Osteoblast (primary cell): ENCODE measurements around the gene EFNA5. TPM values are rescaled to one million over a fixed set of nuclear protein-coding genes. Genes with fewer than 3 reads are reported as not detected.

ENCODE experiments used
- DNase-seq: peaks from one replicate; pipeline ENCODE4 v3.0.0; 2011; ENCODE audit warnings: low spot score, mixed read lengths; ENCODE audit not compliant: insufficient read length; ENCODE audit errors: missing footprints
- H2AFZ ChIP-seq: 2 replicates; pipeline ENCODE4 v1.6.0; 2011; ENCODE audit warnings: mild to moderate bottlenecking, low read length
- H3K27ac ChIP-seq: 2 replicates; pipeline ENCODE4 v1.5.1; 2011; ENCODE audit warnings: mild to moderate bottlenecking, low read depth, low read length, moderate library complexity
- H3K27me3 ChIP-seq: 2 replicates; pipeline ENCODE4 v1.6.0; 2012; ENCODE audit warnings: mild to moderate bottlenecking, control low read depth, inconsistent platforms, low read length, moderate library complexity; ENCODE audit not compliant: insufficient read depth
- H3K36me3 ChIP-seq: 2 replicates; pipeline ENCODE4 v1.5.1; 2011; ENCODE audit warnings: mild to moderate bottlenecking, low read length, control low read depth, moderate library complexity; ENCODE audit not compliant: insufficient read depth
- H3K4me1 ChIP-seq: 2 replicates; pipeline ENCODE4 v1.5.1; 2011; ENCODE audit warnings: mild to moderate bottlenecking, low read length, control low read depth, moderate library complexity; ENCODE audit not compliant: insufficient read depth
- H3K4me2 ChIP-seq: 2 replicates; pipeline ENCODE4 v1.6.0; 2011; ENCODE audit warnings: mild to moderate bottlenecking, low read length; ENCODE audit not compliant: insufficient read depth
- H3K4me3 ChIP-seq: fragments of 200-600 bp; sonication (generic); 3 replicates; pipeline ENCODE4 v1.5.1; 2012; ENCODE audit warnings: mild to moderate bottlenecking, low read length, inconsistent platforms; ENCODE audit not compliant: insufficient read depth
- H3K79me2 ChIP-seq: 2 replicates; pipeline ENCODE4 v1.6.0; 2012; ENCODE audit warnings: mild to moderate bottlenecking, low read length, control low read depth, inconsistent platforms; ENCODE audit not compliant: insufficient read depth
- H3K9me3 ChIP-seq: 2 replicates; pipeline ENCODE4 v1.5.1; 2011; ENCODE audit warnings: low read depth, low read length, control low read depth
- H4K20me1 ChIP-seq: 2 replicates; pipeline ENCODE4 v1.6.0; 2012; ENCODE audit warnings: mild to moderate bottlenecking, low read length, control low read depth; ENCODE audit not compliant: insufficient read depth
- total RNA-seq: library from RNA; depleted of rRNA; stranded (reverse); fragments of >200 nt; gene quantifications from 2 replicates; pipeline ENCODE4 v1.2.3, GENCODE V29; 2012
- TF ChIP-seq, protein P1 (sequence below): IDR thresholded peaks from 2 replicates; pipeline ENCODE4 v1.5.1; 2011; ENCODE audit warnings: mild to moderate bottlenecking, low read depth, low read length, moderate library complexity; ENCODE audit errors: extremely low read depth

Gene EFNA5
- total RNA-seq, 1 donor = 12.3 TPM

DNA sequence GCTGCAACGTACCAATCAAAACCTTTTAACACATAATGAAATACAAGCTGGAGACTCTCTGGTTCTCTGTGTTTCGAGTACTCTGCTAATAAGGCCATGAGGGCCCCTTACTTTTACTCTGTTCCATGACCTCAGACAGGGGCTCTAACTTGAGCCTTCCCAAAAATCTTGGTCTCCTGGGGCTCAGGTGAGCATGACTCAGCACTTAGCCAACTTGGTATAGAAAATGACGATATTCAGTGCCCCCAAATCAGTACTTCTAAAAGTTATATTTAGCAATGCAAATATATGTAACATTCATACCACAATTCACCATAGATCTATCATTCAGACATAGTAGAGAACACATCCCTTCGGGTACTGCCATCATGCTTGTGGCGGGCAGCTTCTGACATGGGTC lies 278.9 kb downstream of the EFNA5 start:
- TF ChIP-seq, protein P1, sequence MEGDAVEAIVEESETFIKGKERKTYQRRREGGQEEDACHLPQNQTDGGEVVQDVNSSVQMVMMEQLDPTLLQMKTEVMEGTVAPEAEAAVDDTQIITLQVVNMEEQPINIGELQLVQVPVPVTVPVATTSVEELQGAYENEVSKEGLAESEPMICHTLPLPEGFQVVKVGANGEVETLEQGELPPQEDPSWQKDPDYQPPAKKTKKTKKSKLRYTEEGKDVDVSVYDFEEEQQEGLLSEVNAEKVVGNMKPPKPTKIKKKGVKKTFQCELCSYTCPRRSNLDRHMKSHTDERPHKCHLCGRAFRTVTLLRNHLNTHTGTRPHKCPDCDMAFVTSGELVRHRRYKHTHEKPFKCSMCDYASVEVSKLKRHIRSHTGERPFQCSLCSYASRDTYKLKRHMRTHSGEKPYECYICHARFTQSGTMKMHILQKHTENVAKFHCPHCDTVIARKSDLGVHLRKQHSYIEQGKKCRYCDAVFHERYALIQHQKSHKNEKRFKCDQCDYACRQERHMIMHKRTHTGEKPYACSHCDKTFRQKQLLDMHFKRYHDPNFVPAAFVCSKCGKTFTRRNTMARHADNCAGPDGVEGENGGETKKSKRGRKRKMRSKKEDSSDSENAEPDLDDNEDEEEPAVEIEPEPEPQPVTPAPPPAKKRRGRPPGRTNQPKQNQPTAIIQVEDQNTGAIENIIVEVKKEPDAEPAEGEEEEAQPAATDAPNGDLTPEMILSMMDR = no peak
- peaks cover 23% of the 10 kb centered on the region for H3K4me1 ChIP-seq

DNA sequence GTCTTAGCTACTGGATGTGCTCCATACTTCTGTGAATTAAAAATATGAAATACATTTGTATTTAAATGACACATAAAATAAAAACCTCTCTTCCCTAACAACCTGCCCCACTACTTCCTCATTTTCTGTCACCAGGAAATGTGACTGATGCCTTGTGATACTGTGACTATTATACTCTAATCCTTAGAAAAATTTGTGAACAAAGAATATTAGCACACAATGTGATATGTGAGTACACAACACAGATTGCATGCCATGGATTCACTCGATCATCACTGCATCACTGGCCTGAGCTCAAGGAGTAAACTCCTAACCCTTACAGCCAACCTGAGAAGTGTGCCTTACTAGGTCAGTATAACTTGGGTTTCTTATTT lies 281.0 kb downstream of the EFNA5 start:
- Histone ChIP-seq H3K27me3 (no peaks in the 10 kb centered on the region), H4K20me1 (no peaks in the 10 kb centered on the region), H3K79me2 (no peaks in the 10 kb centered on the region), H3K27ac (peak overlapping the region; percentile 77), H2AFZ (no peak overlapping the region), H3K4me2 (no peak overlapping the region), H3K4me3 (no peak overlapping the region), H3K36me3 (no peaks in the 10 kb centered on the region), H3K9me3 (no peaks in the 10 kb centered on the region), H3K4me1 (peaks cover 23% of the 10 kb centered on the region)
- no peak for DNase-seq
- TF ChIP-seq, protein P1 = no peak

More for the DNA sequence above, 278.9 kb downstream of the EFNA5 start:
- no peaks in the 10 kb centered on the region for H3K27me3 ChIP-seq
- H3K79me2 ChIP-seq = no peaks in the 10 kb centered on the region
- H3K4me2 ChIP-seq = no peak overlapping the region
- no peaks in the 10 kb centered on the region for H3K9me3 ChIP-seq
- H3K27ac ChIP-seq = no peak overlapping the region
- H4K20me1 ChIP-seq = no peaks in the 10 kb centered on the region
- DNase-seq = no peak
- no peaks in the 10 kb centered on the region for H3K36me3 ChIP-seq
- H2AFZ ChIP-seq = no peak overlapping the region
- H3K4me3 ChIP-seq = no peak overlapping the region

DNA sequence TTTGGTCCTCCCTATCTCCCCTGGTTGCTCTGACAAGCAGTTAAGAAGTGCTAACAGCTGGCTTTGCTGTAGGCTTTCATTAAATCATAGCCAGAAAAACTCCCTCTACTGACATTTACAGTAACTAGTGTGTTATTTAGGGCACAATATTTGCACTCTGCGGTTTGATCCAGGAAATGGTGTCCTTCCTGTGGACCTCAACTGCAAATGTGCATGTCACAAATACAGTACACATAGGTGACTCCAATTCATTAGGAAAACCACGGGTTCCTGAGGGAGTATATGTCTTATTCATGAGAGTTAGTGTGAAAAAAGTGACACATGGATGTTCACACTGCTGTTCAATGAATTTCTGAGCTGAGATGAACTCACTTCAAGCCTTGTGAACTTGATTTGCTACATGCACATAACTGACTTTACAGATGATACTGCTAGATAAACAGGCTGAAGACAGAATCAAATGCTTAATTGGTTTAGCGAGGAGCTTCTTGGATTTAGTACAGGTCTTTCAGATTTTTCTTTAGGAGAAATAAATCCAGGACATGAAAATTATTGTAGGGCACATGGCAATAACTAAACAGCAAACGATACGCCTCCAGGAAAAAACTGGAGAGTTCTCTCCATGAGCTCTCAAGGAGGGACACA lies 281.5 kb downstream of the EFNA5 start:
- H3K27ac ChIP-seq = peak overlapping the region; percentile 77
- no peaks in the 10 kb centered on the region for H4K20me1 ChIP-seq
- TF ChIP-seq, protein P1 = peak; percentile 8
- no peak overlapping the region for H2AFZ ChIP-seq
- peak overlapping the region; percentile 59 for H3K4me2 ChIP-seq
- H3K27me3 ChIP-seq = no peaks in the 10 kb centered on the region
- no peak overlapping the region for H3K4me3 ChIP-seq
- peak; percentile 21 for DNase-seq
- no peaks in the 10 kb centered on the region for H3K79me2 ChIP-seq
- no peaks in the 10 kb centered on the region for H3K36me3 ChIP-seq
- no peaks in the 10 kb centered on the region for H3K9me3 ChIP-seq
- peaks cover 23% of the 10 kb centered on the region for H3K4me1 ChIP-seq

DNA sequence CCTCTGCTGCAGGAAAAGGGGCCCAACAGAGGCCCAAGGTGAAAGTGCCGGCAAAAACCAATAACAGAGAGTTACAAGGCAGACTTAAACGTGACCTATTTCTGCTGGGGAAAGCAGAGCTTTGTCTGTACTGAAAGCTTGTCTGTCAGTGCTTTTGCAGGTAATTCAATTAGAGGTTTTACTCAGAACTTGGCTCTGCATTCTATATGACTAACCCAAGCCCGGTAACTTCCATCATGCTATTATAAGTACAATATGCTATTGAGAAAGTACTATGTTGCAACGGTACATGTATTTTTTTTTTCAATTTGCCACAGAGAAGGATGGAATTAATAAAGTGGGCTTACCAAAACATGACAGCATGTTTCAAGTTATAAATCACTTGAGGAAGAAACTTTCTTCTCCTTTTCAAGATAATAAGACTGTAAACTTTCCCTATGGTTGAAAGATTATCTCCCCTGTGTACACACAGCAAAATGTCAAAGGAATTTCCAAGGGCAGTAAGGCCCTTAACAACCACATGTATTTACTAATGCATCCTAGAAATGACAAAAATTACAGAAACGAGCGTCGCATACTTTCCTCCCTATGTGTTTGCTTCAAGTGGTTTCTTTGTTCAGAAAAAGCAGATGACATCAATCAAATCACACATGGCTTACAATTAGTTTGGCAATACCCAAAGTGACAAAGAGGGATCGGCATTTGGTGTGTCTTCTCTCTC lies 282.4 kb downstream of the EFNA5 start:
- Histone ChIP-seq H3K4me2 (peak overlapping the region; percentile 59), H3K27me3 (no peaks in the 10 kb centered on the region), H3K9me3 (no peaks in the 10 kb centered on the region), H3K79me2 (no peaks in the 10 kb centered on the region), H3K4me3 (peak overlapping the region; percentile 2), H3K4me1 (peaks cover 23% of the 10 kb centered on the region), H3K27ac (peak overlapping the region; percentile 77), H4K20me1 (no peaks in the 10 kb centered on the region), H2AFZ (no peak overlapping the region), H3K36me3 (no peaks in the 10 kb centered on the region)
- TF ChIP-seq, protein P1 = no peak
- DNase-seq = no peak
